GM19035 (cell line): ENCODE results near the gene ZNF665.
"Not testable (repeated sequence)": the region's sequence is repeated elsewhere in the genome, so short reads cannot be mapped to it uniquely, and the experiment has no call there.

Experiments used
- ATAC-seq: cut with Tn5 transposase; IDR thresholded peaks from one replicate; pipeline ENCODE4 v1.9.1; 2021; ENCODE audit not compliant: unreplicated experiment

ZNF665 gene

DNA sequence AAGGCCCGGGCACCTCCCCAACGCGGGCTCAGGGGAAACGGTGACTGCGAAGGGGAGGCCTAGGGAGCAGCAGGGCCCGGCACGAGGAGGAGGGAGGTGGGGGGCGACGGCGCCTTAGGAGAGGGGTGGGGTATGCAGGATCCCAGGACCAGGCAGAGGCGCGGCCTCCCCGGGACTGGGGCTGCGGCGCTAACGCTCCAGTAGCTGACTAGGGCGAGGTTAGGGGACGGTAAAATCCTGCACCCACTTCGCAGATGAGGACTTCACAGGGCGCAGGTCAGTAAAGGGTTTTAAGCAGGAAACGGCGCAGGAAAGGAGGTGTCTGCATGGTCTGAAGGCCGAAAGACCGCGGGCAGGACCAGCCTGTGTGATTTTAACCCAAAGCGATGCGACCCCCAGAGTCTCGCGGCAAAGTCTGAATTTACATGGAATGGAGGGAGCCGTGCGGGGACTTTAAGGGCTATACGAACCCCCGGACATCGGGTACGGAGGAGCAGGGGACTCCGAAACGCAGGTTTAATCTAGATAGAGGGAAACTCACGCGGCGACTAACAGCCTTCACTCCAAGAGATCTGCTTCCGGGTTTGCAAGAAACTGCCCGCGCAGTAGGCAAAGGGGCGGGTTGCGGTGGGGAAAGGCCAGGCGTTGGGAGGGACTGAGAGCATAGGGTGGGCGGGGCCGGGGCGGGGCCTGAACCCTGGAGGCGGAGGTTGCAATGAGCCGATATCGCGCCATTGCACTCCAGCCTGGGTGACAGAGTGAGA is at the start of gene ZNF665:
TSS of gene ZNF665 (minus strand) at position 588 of the 764 bp plus-strand sequence. CDS start 10,460 bp downstream, outside the sequence.
- ATAC-seq: no peak

DNA sequence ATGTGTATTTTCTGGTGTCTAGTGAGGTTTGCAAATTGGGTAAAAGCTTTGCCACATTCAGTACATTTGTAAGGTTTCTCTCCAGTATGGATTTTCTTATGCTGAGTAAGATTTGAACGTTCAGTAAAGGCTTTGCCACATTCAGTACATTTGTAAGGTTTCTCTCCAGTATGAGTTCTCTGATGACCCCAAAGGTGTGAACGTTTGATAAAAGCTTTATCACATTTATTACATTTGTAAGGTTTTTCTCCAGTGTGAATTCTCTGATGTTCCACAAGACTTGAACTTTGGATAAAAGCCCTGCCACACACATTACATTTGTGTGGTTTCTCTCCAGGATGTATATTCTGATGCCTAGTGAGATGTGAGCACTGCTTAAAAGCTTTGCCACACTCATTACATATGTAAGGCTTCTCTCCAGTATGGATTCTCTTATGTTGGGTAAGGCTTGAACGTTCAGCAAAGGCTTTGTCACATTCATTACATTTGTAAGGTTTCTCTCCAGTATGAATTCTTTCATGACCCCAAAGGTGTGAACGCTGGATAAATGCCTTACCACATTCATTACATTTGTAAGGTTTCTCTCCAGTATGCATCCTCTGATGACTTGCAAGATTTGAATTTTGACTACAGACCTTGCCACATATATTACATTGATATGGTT is 44.1 kb upstream of the ZNF665 start:
- ATAC-seq: no peak

DNA sequence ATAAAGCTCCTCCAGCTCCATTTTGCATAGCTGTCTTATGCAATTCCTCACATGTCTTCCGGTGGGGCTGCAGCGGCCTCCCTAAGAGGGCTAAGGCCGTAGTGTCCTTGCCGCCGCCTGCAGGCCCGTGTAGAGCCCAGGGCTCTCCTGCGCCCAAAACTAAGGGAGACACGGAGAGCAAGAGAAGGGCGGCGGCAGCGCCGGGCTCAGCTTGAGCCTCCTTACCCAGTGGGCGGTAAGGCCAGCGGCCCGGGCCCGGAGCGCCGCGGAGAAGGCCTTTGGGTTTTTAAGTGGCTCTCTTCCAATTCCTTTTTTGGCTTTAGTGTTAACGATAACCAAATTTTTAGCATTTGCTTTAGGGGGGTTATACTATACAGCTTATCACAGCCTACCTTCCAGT is 31.4 kb upstream of the ZNF665 start:
- no peak for ATAC-seq

DNA sequence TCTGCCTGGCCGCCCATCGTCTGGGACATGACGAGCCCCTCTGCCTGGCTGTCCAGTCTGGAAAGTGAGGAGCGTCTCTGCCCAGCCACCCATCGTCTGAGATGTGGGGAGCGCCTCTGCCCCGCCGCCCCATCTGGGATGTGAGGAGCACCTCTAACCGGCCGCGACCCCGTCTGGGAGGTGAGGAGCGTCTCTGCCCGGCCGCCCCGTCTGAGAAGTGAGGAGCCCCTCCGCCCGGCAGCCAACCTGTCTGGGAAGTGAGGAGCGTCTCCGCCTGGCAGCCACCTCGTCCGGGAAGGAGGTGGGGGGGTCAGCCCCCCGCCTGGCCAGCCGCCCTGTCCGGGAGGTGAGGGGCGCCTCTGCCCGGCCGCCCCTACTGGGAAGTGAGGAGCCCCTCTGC is 29.6 kb upstream of the ZNF665 start:
- not testable (repeated sequence) for ATAC-seq

DNA sequence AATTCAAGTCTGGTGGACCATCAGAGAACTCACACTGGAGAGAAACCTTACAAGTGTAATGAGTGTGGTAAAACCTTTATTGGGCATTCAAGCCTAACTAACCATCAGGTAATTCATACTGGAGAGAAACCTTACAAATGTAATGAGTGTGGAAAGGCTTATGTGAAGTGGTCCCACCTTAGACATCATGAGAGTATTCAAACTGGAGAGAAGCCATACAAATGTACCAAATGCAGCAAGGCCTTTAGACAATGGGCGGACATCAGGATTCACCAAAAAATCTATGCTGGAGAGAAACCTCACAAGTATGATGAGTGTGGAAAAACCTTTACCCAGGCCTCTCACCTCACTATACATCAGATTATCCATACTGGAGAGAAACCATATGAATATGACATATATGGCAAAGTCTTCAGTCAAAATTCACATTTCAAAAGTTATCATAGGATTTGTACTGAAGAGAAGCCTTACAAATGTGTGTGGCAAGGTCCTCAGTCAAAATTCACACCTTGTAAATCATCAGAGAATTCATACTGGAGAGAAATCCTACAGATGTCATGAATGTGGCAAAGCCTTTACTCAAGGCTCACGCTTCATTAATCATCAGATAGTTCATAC is 19.7 kb upstream of the ZNF665 start:
- ATAC-seq: no peak

DNA sequence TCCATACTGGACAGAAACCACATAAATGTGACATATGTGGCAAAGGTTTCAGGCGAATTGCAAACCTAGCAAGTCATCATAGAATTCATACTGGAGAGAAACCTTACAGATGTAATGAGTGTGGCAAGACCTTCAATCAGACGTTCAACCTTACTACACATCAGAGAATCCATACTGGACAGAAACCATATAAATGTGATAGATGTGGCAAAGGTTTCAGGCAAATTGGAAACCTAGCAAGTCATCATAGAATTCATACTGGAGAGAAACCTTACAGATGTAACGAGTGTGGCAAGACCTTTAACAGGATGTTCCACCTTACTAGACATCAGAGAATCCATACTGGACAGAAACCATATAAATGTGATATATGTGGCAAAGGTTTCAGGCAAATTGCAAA is 18.4 kb upstream of the ZNF665 start:
- not testable (repeated sequence) for ATAC-seq

DNA sequence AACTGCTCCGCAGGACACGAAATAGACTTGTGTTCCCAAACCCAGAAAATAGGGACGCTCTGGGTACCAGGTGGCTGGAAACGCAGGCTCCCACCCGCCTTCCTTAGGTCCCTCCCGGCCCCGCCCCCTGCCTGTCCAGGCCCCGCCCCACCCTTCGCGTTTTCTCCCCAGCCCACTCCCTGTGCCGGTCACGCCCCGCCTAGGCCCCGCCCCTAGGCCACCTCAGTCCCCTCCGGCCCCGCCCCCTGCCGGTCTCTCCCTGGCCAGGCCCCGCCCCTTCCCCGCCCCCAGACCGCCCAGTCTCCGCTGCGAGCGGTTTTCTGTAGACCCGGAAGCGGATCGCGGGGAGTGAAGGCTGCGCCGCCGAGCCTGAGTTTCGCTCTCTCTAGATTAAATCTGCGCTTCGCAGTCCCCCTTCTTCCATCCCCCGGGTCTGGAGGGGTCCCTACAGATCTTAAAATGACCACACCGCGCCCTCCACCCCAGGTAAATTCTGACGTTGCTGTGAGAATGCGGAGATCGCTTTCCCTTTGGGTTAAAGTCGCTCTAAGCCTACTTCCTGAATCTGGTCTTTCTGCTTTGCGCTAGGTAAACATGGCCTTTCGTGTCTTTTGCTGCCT is 3.7 kb upstream of the ZNF665 start:
- no peak for ATAC-seq

DNA sequence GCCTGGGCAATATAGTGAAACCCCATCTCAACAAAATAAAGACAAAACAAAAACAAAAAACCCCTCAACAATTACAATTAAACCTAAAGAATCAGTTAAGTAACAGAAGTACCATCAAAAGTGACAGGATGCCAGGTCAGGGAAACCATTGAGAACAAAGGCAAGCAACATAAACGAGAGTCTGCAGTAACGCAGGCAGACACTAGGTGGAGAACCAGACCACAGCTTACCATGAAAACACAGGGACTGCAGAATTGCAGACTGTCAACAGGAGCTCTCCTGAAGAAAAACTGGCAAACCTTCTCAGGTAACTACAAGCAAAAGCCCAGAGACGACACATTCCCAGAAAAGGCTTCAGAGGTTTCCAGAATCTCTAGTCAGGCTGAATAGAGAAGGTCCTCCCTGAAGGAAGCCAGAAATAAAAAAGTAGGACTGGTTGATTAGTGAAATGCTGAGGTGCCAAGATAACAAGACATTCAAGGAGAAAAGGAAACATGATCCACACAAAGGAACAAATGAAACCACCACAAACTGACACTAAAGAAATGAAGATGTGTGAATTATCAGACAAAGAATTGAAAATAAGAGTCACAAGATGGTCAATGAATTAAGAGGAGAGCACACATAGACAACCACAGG is 2.2 kb upstream of the ZNF665 start:
- no peak for ATAC-seq

DNA sequence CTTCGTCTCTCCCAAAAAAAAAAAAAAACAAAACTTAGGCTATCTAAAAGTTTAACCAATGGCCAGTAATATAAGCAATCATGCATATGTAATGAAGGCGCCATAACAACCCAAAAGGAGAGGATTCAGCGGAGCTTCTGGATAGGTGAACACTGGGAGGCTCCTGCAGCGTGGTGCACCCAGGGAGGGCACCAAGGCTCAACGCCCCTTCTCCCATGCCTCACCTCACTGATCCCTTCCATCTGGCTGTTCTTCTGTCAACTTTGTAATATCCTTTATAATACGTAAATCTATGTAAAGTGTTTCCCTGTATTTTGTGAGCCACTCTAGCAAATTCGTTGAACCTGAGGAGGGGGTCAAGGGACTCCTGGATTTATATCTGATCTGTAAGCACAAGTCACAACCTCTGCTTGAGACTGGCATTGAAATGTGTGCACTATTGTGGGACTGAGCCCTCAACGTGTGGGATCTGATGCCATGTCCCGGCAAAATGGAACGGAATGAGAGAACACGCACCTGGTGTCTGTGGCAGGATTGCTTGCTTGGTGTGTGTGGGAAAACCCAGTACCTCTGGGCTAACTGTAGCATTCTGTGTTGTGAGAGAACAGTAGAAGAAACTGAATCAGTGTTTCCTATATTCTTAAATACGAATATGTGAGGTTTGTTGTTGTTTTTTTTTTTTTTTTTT is 521 bp upstream of the ZNF665 start:
- ATAC-seq: no peak

DNA sequence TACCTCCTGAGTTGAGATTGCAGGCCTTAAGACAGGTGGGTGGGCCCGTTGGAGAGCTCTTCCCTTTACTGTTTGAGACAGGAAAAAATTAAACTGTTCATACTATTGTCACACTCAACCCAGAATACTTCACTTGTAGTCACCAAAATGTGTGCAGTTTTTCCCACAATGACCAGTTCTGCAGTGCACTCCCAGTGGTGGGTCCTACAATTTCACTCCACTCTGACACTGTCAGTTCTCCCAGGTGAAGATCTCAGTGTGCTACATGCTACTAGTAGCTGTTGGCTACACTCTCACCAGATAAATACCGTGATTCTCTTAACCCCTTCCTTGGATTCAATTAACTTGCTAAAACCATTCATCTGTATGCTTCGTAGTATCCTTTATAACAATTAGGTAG is 2.9 kb downstream of the ZNF665 start:
- no peak for ATAC-seq

DNA sequence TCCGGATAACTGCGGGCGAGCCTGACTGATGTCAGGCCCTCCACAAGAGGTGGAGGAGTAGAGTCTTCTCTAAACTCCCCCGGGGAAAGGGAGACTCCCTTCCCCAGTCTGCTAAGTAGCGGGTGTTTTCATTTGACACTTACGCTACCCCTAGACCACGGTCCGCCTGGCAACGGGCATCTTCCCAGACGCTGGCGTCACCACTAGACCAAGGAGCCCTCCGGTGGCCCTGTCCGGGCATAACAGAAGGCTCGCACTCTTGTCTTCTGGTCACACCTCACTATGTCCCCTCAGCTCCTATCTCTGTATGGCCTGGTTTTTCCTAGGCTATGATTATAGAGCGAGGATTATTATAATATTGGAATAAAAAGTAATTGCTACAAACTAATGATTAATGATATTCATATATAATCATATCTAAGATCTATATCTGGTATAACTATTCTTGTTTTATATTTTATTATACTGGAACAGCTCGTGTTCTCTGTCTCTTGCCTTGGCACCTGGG is 3.4 kb downstream of the ZNF665 start:
- ATAC-seq: not testable (repeated sequence)

DNA sequence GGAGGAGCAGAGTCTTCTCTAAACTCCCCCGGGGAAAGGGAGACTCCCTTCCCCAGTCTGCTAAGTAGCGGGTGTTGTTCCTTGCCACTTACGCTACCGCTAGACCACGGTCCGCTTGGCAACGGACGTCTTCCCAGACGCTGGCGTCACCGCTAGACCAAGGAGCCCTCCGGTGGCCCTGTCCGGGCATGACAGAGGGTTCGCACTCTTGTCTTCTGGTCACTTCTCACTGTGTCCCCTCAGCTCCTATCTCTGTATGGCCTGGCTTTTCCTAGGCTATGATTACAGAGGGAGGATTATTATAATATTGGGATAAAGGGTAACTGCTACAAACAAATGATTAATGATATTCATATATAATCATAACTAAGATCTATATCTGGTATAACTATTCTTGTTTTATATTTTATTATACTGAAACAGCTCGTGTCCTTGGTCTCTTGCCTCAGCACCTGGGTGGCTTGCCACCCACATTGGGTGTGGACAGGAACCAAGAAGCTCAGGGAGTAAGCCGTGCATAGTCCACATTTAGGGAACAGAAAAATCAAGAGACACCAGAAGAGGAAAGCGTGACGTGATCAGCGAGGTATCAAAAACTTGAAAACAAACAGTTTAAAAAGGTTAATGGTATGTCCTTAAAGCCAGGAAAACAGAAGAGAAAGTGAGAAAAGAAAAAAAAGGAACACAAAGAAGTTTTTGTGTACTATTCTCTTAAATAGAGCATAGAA is 7.8 kb downstream of the ZNF665 start:
- not testable (repeated sequence) for ATAC-seq

DNA sequence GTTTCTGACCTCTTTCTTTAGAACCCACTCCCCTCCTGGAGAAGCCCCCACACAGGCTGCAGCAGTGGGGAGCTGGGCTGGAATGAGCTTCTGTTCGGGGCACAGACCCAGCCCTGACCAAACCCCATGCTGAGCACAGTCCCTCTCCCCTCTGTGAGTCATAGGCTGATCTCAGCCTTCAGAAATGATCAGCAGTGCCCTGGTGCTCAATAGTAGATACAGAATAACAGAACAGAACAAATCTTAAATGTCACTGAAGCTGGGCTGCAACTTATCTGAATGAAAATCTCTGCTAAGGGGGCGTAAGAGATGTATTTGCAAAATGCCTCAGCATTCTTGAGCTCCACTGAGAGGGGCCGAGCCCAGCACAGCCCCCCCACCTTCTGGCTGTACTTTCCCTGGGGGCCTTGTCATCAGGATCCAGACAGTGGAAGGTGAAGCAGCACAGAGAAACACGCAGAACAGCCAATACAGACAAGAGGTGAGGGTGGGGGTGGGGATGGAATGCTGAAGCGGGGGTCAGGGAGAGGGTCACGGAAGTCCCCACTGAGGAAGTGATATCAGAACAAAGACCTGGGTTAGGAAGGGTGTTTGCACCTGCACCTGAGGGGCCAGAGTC is 9.9 kb downstream of the ZNF665 start:
- ATAC-seq: no peak

DNA sequence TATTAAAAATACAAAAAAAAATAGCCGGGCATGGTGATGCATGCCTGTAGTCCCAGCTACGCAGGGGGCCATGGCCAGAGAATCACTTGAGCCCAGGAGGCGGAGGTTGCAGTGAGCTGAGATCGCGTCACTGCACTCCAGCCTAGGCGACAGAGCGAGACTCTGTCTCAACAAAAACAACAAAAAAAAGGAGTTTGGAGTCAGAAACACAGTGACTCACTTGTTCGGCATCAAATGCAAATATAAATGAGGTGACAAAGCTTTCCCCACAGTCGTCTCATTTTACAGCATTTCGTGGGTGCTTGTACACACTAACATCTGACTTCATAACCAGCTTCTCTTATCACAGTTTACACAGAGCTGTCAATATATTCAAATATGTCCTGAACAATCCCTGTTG is 11.0 kb downstream of the ZNF665 start:
- ATAC-seq: no peak

DNA sequence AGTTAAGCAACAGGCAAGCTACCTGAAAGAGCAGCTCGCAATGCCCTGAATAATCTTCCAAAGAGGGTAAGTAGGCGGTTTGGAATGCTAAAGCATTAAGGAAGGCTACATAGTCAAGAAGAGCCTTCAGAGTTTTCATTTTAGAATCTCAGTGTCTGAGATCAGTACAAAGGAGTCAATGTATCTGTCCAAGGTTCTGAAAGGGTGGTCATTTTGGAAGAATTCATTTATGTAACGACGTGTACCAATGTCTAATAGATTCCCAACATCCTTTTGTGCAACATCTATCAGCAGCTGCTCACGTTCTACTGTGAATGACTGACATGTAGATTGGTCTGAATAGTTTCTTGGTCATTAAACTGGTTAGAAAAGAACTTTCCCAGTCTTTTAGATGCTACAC is 15.2 kb downstream of the ZNF665 start:
- ATAC-seq: no peak

DNA sequence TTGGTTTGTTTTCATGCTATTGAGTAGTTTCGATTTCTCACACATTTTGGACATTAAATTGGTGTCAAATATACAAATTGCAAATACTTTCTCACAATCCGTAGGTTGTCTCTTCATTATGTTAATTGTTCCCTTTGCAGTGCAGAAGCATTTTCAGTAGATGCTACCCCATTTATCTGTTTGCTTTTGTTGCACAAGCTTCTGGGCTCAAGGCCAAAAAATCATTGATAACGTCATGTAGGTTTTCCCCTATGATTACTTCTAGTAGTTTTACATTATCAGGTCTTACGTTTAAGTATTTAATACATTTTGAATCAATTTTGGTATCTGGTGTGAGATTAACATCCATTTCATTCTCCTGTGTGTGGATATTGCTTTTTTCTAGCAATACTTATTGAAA is 20.3 kb downstream of the ZNF665 start:
- ATAC-seq: no peak

DNA sequence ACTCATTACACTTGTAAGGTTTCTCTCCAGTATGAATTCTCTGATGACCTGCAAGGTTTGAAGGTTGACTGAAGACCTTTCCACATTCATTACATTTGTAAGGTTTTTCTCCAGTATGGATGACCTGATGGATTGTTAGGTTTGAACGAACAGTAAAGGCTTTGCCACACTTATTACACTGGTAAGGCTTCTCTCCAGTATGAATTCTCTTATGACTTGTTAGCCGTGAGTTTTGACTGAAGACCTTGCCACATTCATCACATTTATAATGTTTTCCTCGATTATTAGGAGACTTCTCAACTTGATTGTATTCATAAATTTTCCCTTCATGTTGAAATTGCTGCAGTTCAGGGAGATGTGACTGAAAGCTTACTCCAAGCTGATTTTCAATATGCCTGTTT is 27.5 kb downstream of the ZNF665 start:
- no peak for ATAC-seq

DNA sequence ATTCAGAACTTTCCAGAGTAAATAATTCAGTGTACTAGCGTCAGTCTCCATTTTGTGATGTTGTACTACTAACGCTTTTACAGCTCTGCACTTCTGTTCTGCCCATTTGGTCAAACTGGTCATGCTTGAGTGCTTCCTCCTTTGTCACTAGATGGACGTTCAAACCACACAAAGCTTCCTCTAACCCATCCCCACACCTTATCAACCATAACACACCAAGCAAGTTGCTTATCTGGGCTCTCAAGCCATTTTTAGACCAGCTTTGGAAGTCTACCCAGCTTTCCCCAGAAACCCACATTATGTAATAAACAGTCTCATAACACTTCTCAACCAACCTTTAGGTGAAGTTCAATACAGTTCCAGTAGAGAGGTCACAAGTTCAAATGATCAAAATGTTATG is 32.0 kb downstream of the ZNF665 start:
- no peak for ATAC-seq

DNA sequence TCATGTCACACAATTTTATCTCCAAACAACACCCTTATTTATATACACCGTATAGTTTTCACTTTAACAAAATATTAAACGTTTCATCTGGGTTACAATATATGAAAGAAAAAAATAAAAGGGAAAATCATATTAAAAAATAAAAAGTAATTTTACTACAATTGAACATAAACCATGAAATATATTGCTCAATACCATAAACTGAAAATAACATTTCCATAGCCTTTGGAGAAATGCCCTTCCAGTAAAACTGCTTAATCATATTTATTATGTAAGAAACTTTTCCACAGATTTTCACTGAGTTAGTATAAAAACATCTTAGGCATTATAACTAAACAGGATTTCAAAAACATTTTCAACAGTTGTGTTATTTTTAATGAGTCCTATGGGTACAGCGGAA is 32.8 kb downstream of the ZNF665 start:
- ATAC-seq: no peak
